ENCODE data around the gene ERC2. TPM values are rescaled to one million over a fixed set of nuclear protein-coding genes. Genes with fewer than 3 reads are reported as not detected.

ERC2 gene
- total RNA-seq, 1 experiment from 2014 or later, result 0.77 TPM

DNA sequence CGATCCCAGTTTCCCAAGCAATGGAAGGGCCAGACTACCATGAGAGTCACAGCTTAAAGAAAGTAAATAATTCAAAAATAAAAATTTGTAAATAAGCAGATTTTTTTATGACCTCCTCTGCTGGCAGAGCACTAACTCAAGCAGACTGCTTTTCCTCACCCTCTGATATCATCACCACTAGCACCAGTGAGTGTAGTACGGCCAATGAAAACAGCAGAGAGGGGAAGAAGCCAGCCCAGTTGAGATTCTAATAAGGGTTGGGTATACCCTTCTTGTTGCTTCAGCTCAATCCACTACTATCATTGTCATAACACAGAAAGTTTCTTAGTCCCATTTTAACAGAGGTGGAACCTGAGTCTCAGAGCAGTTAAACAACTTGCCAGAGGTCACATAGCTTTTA, 193.1 kb downstream of the ERC2 start:
- Histone ChIP-seq H3K4me1 (ENCODE audit: insufficient read depth, low read length) (no peaks in the 10 kb centered on the region), H2AFZ (ENCODE audit: low read length) (no peak overlapping the region), H3K36me3 (ENCODE audit: low read depth, low read length) (no peaks in the 10 kb centered on the region), H3K9me3 (ENCODE audit: low read length) (no peaks in the 10 kb centered on the region), H3K27ac (ENCODE audit: low read length) (no peak overlapping the region), H3K4me3 (ENCODE audit: low read length) (no peak overlapping the region), H3F3A (ENCODE audit: low read length, unreplicated experiment) (no peaks in the 10 kb centered on the region), H3K9me2 (replicated peaks; ENCODE audit: low read length) (no peaks in the 10 kb centered on the region), H4K20me1 (ENCODE audit: low read length) (no peaks in the 10 kb centered on the region), H3K27me3 (ENCODE audit: low read length) (0 out of 2 replicates have a peak, but pooled peaks cover 2% of the 10 kb centered on the region), H3K9ac (ENCODE audit: low read length) (no peak overlapping the region), H3K79me2 (ENCODE audit: low read length) (no peaks in the 10 kb centered on the region), H3K4me2 (ENCODE audit: low read length) (no peak overlapping the region)
- CTCF ChIA-PET, result no interaction called here
- BruUV-seq (replicated peaks), result no TSS peak
- intact Hi-C loops (cut with micrococcal nuclease), result no loop called here
- TF ChIP-seq EZH2 (IDR thresholded peaks at IDR 0.05; ENCODE audit: low read length, unreplicated experiment) (no peak), EZH2phosphoT487 (IDR thresholded peaks at IDR 0.05; ENCODE audit: borderline replicate concordance, low read length) (no peak), CTCF (conservative IDR thresholded peaks at IDR 0.05; ENCODE audit: low read depth, low read length) (no peak)
- no peak for ATAC-seq
- POLR2A ChIA-PET (ENCODE audit: unreplicated experiment), result no interaction called here
- DNase-seq, result no peak

- BruUV-seq (replicated peaks), result no TSS peak
- DNase-seq (no peak), ATAC-seq (no peak)
- H3K4me1 ChIP-seq (ENCODE audit: insufficient read depth, low read length), result no peaks in the 10 kb centered on the region
- H3K36me3 ChIP-seq (ENCODE audit: low read depth, low read length), result no peaks in the 10 kb centered on the region
- TF ChIP-seq CTCF (conservative IDR thresholded peaks at IDR 0.05; ENCODE audit: low read depth, low read length), result no peak
- TF ChIP-seq EZH2 (IDR thresholded peaks at IDR 0.05; ENCODE audit: low read length, unreplicated experiment), result no peak
- TF ChIP-seq EZH2phosphoT487 (IDR thresholded peaks at IDR 0.05; ENCODE audit: borderline replicate concordance, low read length), result no peak
- ChIA-PET POLR2A (ENCODE audit: unreplicated experiment) (no interaction called here), CTCF (no interaction called here)
- H3K9me2 ChIP-seq (replicated peaks; ENCODE audit: low read length), result no peaks in the 10 kb centered on the region
- H3K4me2 ChIP-seq (ENCODE audit: low read length), result no peak overlapping the region
- peaks cover 14% of the 10 kb centered on the region for H3K27me3 ChIP-seq (ENCODE audit: low read length)
- no peak overlapping the region for H3K9ac ChIP-seq (ENCODE audit: low read length)
- H3K4me3 ChIP-seq (ENCODE audit: low read length), result no peak overlapping the region
- intact Hi-C loops (cut with micrococcal nuclease), result no loop called here
- H3K79me2 ChIP-seq (ENCODE audit: low read length), result no peaks in the 10 kb centered on the region
- H3K27ac ChIP-seq (ENCODE audit: low read length), result no peak overlapping the region
- no peak overlapping the region for H2AFZ ChIP-seq (ENCODE audit: low read length)
- no peaks in the 10 kb centered on the region for H4K20me1 ChIP-seq (ENCODE audit: low read length)
- H3K9me3 ChIP-seq (ENCODE audit: low read length), result no peaks in the 10 kb centered on the region
- H3F3A ChIP-seq (ENCODE audit: low read length, unreplicated experiment), result no peaks in the 10 kb centered on the region
These were observed 198.3 kb downstream of the ERC2 start for GRCh38 chr3:56269755-56270535.

All from PC-3 (cell line).